ENCODE data around the gene MPND. TPM values are rescaled to one million over a fixed set of nuclear protein-coding genes. Genes with fewer than 3 reads are reported as not detected.

The MPND gene
- total RNA-seq (7.8 TPM), polyA plus RNA-seq (16.9 TPM)
- long read RNA-seq, donor 1, result 0 reads
- long read RNA-seq, donor 2, partial matches to known transcripts, result 11 of 15 reads
- long read RNA-seq, donor 2, other reads (novel, unspliced or antisense), result 0 of 15 reads
- long read RNA-seq, donor 3, partial matches to known transcripts, result 0 of 3 reads
- long read RNA-seq, donor 3, other reads (novel, unspliced or antisense), result 0 of 3 reads
- long read RNA-seq, donor 4, partial matches to known transcripts, result 0 of 2 reads
- long read RNA-seq, donor 4, other reads (novel, unspliced or antisense), result 0 of 2 reads
- long read RNA-seq, donor 5, partial matches to known transcripts, result 0 of 4 reads
- long read RNA-seq, donor 5, other reads (novel, unspliced or antisense), result 0 of 4 reads
- long read RNA-seq, donor 6, partial matches to known transcripts, result 0 of 4 reads
- long read RNA-seq, donor 6, other reads (novel, unspliced or antisense), result 0 of 4 reads
- long read RNA-seq, donor 7, partial matches to known transcripts, result 0 of 2 reads
- long read RNA-seq, donor 7, other reads (novel, unspliced or antisense), result 0 of 2 reads
- long read RNA-seq, donor 8, partial matches to known transcripts, result 0 of 1 reads
- long read RNA-seq, donor 8, other reads (novel, unspliced or antisense), result 0 of 1 reads
- long read RNA-seq, donor 9, partial matches to known transcripts, result 0 of 3 reads
- long read RNA-seq, donor 9, other reads (novel, unspliced or antisense), result 0 of 3 reads
- long read RNA-seq, donor 10, partial matches to known transcripts, result 10 of 11 reads
- long read RNA-seq, donor 10, other reads (novel, unspliced or antisense), result 0 of 11 reads

- Histone ChIP-seq H3K4me3 (ENCODE audit: low read length in 2 of 2) (peak within 1 kb of the TSS; percentile 68 to 78), H3K9me3 (ENCODE audit: control insufficient read depth in 2 of 2, insufficient read depth in 1 of 2, low read length in 1 of 2) (no peaks in the 10 kb centered on the region), H3K27me3 (ENCODE audit: control insufficient read depth in 2 of 2, insufficient read depth in 1 of 2, low read length in 1 of 2) (no peaks in the 10 kb centered on the region), H3K36me3 (ENCODE audit: control insufficient read depth in 2 of 2, insufficient read depth in 2 of 2, low read length in 1 of 2) (peaks cover 0 to 6% of the 10 kb centered on the region in 2 donors), H3K27ac (ENCODE audit: low read depth in 1 of 2, low read length in 1 of 2) (peak within 1 kb of the TSS; percentile 86 to 95), H3K4me1 (ENCODE audit: control insufficient read depth in 2 of 2, insufficient read depth in 2 of 2, low read length in 2 of 2) (peaks cover 7 to 25% of the 10 kb centered on the region in 2 donors)
- 6% methylated on average over 101 of the region's 101 CpGs for WGBS
- DNase-seq (ENCODE audit: low read depth in 6 of 9, low spot score in 9 of 9), result peak; percentile 66 to 96 (median 89)
These were observed at the start of gene MPND for GRCh38 chr19:4343370-4344307. Gene MPND (plus strand): TSS chr19:4343562. CDS start chr19:4343594, 32 bp downstream.

- Histone ChIP-seq H3K4me1 (ENCODE audit: control insufficient read depth in 2 of 2, insufficient read depth in 2 of 2, low read length in 2 of 2) (peaks cover 21 to 34% of the 10 kb centered on the region in 2 donors), H3K9me3 (ENCODE audit: control insufficient read depth in 2 of 2, insufficient read depth in 1 of 2, low read length in 1 of 2) (peaks cover 0 to 4% of the 10 kb centered on the region in 2 donors), H3K36me3 (ENCODE audit: control insufficient read depth in 2 of 2, insufficient read depth in 2 of 2, low read length in 1 of 2) (peaks cover 27 to 37% of the 10 kb centered on the region in 2 donors), H3K27ac (ENCODE audit: low read depth in 1 of 2, low read length in 1 of 2) (no peak overlapping the region), H3K27me3 (ENCODE audit: control insufficient read depth in 2 of 2, insufficient read depth in 1 of 2, low read length in 1 of 2) (no peaks in the 10 kb centered on the region), H3K4me3 (ENCODE audit: low read length in 2 of 2) (no peak overlapping the region)
- DNase-seq (ENCODE audit: low read depth in 6 of 9, low spot score in 9 of 9), result no peak
- WGBS, result 97% methylated on average over 10 of the region's 10 CpGs
These were observed 49.0 kb upstream of the MPND start for GRCh38 chr19:4294389-4294788.

- DNase-seq (ENCODE audit: low read depth in 6 of 9, low spot score in 9 of 9), result peak in 5 of 9 donors; percentile 33 to 75 (median 46)
- H3K4me1 ChIP-seq (ENCODE audit: control insufficient read depth in 2 of 2, insufficient read depth in 2 of 2, low read length in 2 of 2), result peaks cover 24 to 49% of the 10 kb centered on the region in 2 donors
- H3K4me3 ChIP-seq (ENCODE audit: low read length in 2 of 2), result no peak overlapping the region
- H3K9me3 ChIP-seq (ENCODE audit: control insufficient read depth in 2 of 2, insufficient read depth in 1 of 2, low read length in 1 of 2), result no peaks in the 10 kb centered on the region
- peak overlapping the region; percentile 19 to 42 for H3K27ac ChIP-seq (ENCODE audit: low read depth in 1 of 2, low read length in 1 of 2)
- H3K36me3 ChIP-seq (ENCODE audit: control insufficient read depth in 2 of 2, insufficient read depth in 2 of 2, low read length in 1 of 2), result peaks cover 27 to 37% of the 10 kb centered on the region in 2 donors
- no peaks in the 10 kb centered on the region for H3K27me3 ChIP-seq (ENCODE audit: control insufficient read depth in 2 of 2, insufficient read depth in 1 of 2, low read length in 1 of 2)
- WGBS, result 57% methylated on average over 14 of the region's 14 CpGs
These were observed 47.2 kb upstream of the MPND start for GRCh38 chr19:4295972-4296771.

- peaks cover 28 to 68% of the 10 kb centered on the region in 2 donors for H3K4me1 ChIP-seq (ENCODE audit: control insufficient read depth in 2 of 2, insufficient read depth in 2 of 2, low read length in 2 of 2)
- no peak overlapping the region for H3K4me3 ChIP-seq (ENCODE audit: low read length in 2 of 2)
- no peaks in the 10 kb centered on the region for H3K9me3 ChIP-seq (ENCODE audit: control insufficient read depth in 2 of 2, insufficient read depth in 1 of 2, low read length in 1 of 2)
- no peaks in the 10 kb centered on the region for H3K27me3 ChIP-seq (ENCODE audit: control insufficient read depth in 2 of 2, insufficient read depth in 1 of 2, low read length in 1 of 2)
- 91% methylated on average over 27 of the region's 27 CpGs for WGBS
- peaks cover 26 to 27% of the 10 kb centered on the region in 2 donors for H3K36me3 ChIP-seq (ENCODE audit: control insufficient read depth in 2 of 2, insufficient read depth in 2 of 2, low read length in 1 of 2)
- DNase-seq (ENCODE audit: low read depth in 6 of 9, low spot score in 9 of 9), result no peak
- H3K27ac ChIP-seq (ENCODE audit: low read depth in 1 of 2, low read length in 1 of 2), result peak overlapping the region in 1 of 2 donors; percentile 59
These were observed 45.2 kb upstream of the MPND start for GRCh38 chr19:4297901-4298809.

- WGBS, result 90% methylated on average over 8 of the region's 8 CpGs
- Histone ChIP-seq H3K27me3 (ENCODE audit: control insufficient read depth in 2 of 2, insufficient read depth in 1 of 2, low read length in 1 of 2) (no peaks in the 10 kb centered on the region), H3K4me3 (ENCODE audit: low read length in 2 of 2) (no peak overlapping the region), H3K4me1 (ENCODE audit: control insufficient read depth in 2 of 2, insufficient read depth in 2 of 2, low read length in 2 of 2) (peaks cover 36 to 76% of the 10 kb centered on the region in 2 donors), H3K27ac (ENCODE audit: low read depth in 1 of 2, low read length in 1 of 2) (peak overlapping the region in 1 of 2 donors; percentile 59), H3K9me3 (ENCODE audit: control insufficient read depth in 2 of 2, insufficient read depth in 1 of 2, low read length in 1 of 2) (no peaks in the 10 kb centered on the region), H3K36me3 (ENCODE audit: control insufficient read depth in 2 of 2, insufficient read depth in 2 of 2, low read length in 1 of 2) (peaks cover 20 to 27% of the 10 kb centered on the region in 2 donors)
- DNase-seq (ENCODE audit: low read depth in 6 of 9, low spot score in 9 of 9), result peak in 2 of 9 donors; percentile 38 to 57
These were observed 44.4 kb upstream of the MPND start for GRCh38 chr19:4298810-4299550.

- H3K4me1 ChIP-seq (ENCODE audit: control insufficient read depth in 2 of 2, insufficient read depth in 2 of 2, low read length in 2 of 2), result peaks cover 40 to 86% of the 10 kb centered on the region in 2 donors
- 97% methylated on average over 3 of the region's 3 CpGs for WGBS
These were observed 42.8 kb upstream of the MPND start for GRCh38 chr19:4300589-4300988.

GRCh38 chr19:4301590-4302242, 41.6 kb upstream of the MPND start:
- Histone ChIP-seq H3K4me3 (ENCODE audit: low read length in 2 of 2) (peak overlapping the region; percentile 68 to 69), H3K4me1 (ENCODE audit: control insufficient read depth in 2 of 2, insufficient read depth in 2 of 2, low read length in 2 of 2) (peaks cover 32 to 80% of the 10 kb centered on the region in 2 donors), H3K36me3 (ENCODE audit: control insufficient read depth in 2 of 2, insufficient read depth in 2 of 2, low read length in 1 of 2) (peaks cover 10 to 15% of the 10 kb centered on the region in 2 donors), H3K27ac (ENCODE audit: low read depth in 1 of 2, low read length in 1 of 2) (peak overlapping the region; percentile 94 to 97), H3K9me3 (ENCODE audit: control insufficient read depth in 2 of 2, insufficient read depth in 1 of 2, low read length in 1 of 2) (no peaks in the 10 kb centered on the region), H3K27me3 (ENCODE audit: control insufficient read depth in 2 of 2, insufficient read depth in 1 of 2, low read length in 1 of 2) (no peaks in the 10 kb centered on the region)
- DNase-seq (ENCODE audit: low read depth in 6 of 9, low spot score in 9 of 9), result peak in 7 of 9 donors; percentile 18 to 72 (median 44)
- WGBS, result 34% methylated on average over 13 of the region's 13 CpGs

More at GRCh38 chr19:4300589-4300988, 42.8 kb upstream of the MPND start:
- H3K27ac ChIP-seq (ENCODE audit: low read depth in 1 of 2, low read length in 1 of 2), result peak overlapping the region; percentile 33 to 94
- peak overlapping the region in 1 of 2 donors; percentile 68 for H3K4me3 ChIP-seq (ENCODE audit: low read length in 2 of 2)
- H3K9me3 ChIP-seq (ENCODE audit: control insufficient read depth in 2 of 2, insufficient read depth in 1 of 2, low read length in 1 of 2), result no peaks in the 10 kb centered on the region
- DNase-seq (ENCODE audit: low read depth in 6 of 9, low spot score in 9 of 9), result no peak
- no peaks in the 10 kb centered on the region for H3K27me3 ChIP-seq (ENCODE audit: control insufficient read depth in 2 of 2, insufficient read depth in 1 of 2, low read length in 1 of 2)
- H3K36me3 ChIP-seq (ENCODE audit: control insufficient read depth in 2 of 2, insufficient read depth in 2 of 2, low read length in 1 of 2), result peaks cover 10 to 20% of the 10 kb centered on the region in 2 donors
